DND-41 (cell line): ENCODE results near the gene CSTA.

Source experiments
- ATAC-seq: fragments of 200-7000 bp; cut with Tn5 transposase; 3 replicates; pipeline ENCODE4 v1.9.1; 2021; ENCODE audit warnings: low read depth; ENCODE audit not compliant: insufficient read depth
- DNase-seq: peaks from one replicate; pipeline ENCODE4 v3.0.0-alpha.2; 2020
- H2AFZ ChIP-seq: 2 replicates; pipeline ENCODE4 v1.6.0; 2012; ENCODE audit warnings: low read depth, low read length
- H3K27ac ChIP-seq: 2 replicates; pipeline ENCODE4 v1.5.1; 2012; ENCODE audit warnings: low read length, inconsistent platforms
- H3K27me3 ChIP-seq: fragments of 200-600 bp; sonication (generic); 2 replicates; pipeline ENCODE4 v1.6.0; 2012; ENCODE audit warnings: low read length, mild to moderate bottlenecking, inconsistent platforms; ENCODE audit not compliant: insufficient read depth, poor library complexity
- H3K36me3 ChIP-seq: 2 replicates; pipeline ENCODE4 v1.5.1; 2012; ENCODE audit warnings: low read length, inconsistent platforms; ENCODE audit not compliant: insufficient read depth
- H3K4me1 ChIP-seq: 2 replicates; pipeline ENCODE4 v1.5.1; 2012; ENCODE audit warnings: mild to moderate bottlenecking, low read length; ENCODE audit not compliant: insufficient read depth
- H3K4me2 ChIP-seq: 2 replicates; pipeline ENCODE4 v1.6.0; 2012; ENCODE audit warnings: mild to moderate bottlenecking, moderate library complexity, low read length, inconsistent platforms; ENCODE audit not compliant: insufficient read depth
- H3K4me3 ChIP-seq, 2 experiments: fragments of 200-600 bp in 1 of 2; shearing (Covaris generic) in 1 of 2; 2 replicates each; pipeline ENCODE4 v1.5.1; 2012 to 2016; ENCODE audit warnings: inconsistent platforms in 2 of 2, low read length in 2 of 2, mild to moderate bottlenecking in 2 of 2, low read depth in 1 of 2, moderate library complexity in 1 of 2
- H3K79me2 ChIP-seq: 2 replicates; pipeline ENCODE4 v1.6.0; 2012; ENCODE audit warnings: low read length, inconsistent platforms; ENCODE audit not compliant: insufficient read depth
- H3K9ac ChIP-seq: 2 replicates; pipeline ENCODE4 v1.6.0; 2012; ENCODE audit warnings: low read depth, mild to moderate bottlenecking, inconsistent platforms, low read length, moderate library complexity
- H3K9me3 ChIP-seq: 2 replicates; pipeline ENCODE4 v1.5.1; 2012; ENCODE audit warnings: low read length, moderate library complexity, mild to moderate bottlenecking, inconsistent platforms; ENCODE audit not compliant: insufficient read depth, severe bottlenecking
- H4K20me1 ChIP-seq: 2 replicates; pipeline ENCODE4 v1.6.0; 2012; ENCODE audit warnings: low read length; ENCODE audit not compliant: insufficient read depth
- EZH2 ChIP-seq: IDR thresholded peaks from 3 replicates; pipeline ENCODE4 v1.6.1; 2012; ENCODE audit warnings: borderline replicate concordance, low read depth, mild to moderate bottlenecking, moderate library complexity, low read length, inconsistent platforms; ENCODE audit not compliant: severe bottlenecking
- TF ChIP-seq, protein P1 (sequence below): IDR thresholded peaks from 2 replicates; pipeline ENCODE4 v1.5.1; 2012; ENCODE audit warnings: borderline replicate concordance, low read length, moderate library complexity, mild to moderate bottlenecking; ENCODE audit not compliant: poor library complexity, severe bottlenecking; ENCODE audit errors: extremely low read depth

The CSTA gene

DNA sequence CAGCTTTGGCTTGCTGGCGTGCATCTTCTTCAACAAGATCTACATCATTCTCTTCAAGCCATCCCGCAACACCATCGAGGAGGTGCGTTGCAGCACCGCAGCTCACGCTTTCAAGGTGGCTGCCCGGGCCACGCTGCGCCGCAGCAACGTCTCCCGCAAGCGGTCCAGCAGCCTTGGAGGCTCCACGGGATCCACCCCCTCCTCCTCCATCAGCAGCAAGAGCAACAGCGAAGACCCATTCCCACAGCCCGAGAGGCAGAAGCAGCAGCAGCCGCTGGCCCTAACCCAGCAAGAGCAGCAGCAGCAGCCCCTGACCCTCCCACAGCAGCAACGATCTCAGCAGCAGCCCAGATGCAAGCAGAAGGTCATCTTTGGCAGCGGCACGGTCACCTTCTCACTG lies 40.6 kb upstream of the CSTA start:
- Histone ChIP-seq H3K4me1 (no peaks in the 10 kb centered on the region), H3K79me2 (no peaks in the 10 kb centered on the region), H3K27me3 (peaks cover 16% of the 10 kb centered on the region), H3K4me3 (no peak overlapping the region), H3K9ac (no peak overlapping the region), H3K27ac (no peak overlapping the region), H4K20me1 (no peaks in the 10 kb centered on the region), H3K9me3 (no peaks in the 10 kb centered on the region), H2AFZ (no peak overlapping the region), H3K4me2 (no peak overlapping the region), H3K36me3 (no peaks in the 10 kb centered on the region)
- DNase-seq, result no peak
- no peak for ATAC-seq
- TF ChIP-seq EZH2, result no peak
- TF ChIP-seq, protein P1, sequence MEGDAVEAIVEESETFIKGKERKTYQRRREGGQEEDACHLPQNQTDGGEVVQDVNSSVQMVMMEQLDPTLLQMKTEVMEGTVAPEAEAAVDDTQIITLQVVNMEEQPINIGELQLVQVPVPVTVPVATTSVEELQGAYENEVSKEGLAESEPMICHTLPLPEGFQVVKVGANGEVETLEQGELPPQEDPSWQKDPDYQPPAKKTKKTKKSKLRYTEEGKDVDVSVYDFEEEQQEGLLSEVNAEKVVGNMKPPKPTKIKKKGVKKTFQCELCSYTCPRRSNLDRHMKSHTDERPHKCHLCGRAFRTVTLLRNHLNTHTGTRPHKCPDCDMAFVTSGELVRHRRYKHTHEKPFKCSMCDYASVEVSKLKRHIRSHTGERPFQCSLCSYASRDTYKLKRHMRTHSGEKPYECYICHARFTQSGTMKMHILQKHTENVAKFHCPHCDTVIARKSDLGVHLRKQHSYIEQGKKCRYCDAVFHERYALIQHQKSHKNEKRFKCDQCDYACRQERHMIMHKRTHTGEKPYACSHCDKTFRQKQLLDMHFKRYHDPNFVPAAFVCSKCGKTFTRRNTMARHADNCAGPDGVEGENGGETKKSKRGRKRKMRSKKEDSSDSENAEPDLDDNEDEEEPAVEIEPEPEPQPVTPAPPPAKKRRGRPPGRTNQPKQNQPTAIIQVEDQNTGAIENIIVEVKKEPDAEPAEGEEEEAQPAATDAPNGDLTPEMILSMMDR, result no peak

DNA sequence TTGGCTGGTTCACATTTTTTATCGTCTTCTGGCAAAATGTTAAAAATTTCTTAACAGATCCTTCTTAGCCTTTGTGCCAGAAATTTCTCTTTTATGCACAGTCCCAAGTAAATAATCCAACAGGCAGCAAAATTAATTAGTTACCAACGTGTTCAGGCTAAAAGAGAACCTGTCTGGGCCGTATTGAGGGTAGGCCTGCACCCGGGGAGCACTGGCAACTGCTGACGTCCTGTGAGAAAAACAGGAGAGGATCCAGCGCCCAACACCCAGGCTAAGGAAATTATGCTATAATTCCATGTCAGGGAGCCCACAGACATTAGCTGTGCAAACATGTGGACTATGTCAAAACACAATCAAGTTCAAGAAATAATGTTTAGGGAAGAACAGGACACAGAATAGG lies 30.7 kb upstream of the CSTA start:
- TF ChIP-seq EZH2, result no peak
- TF ChIP-seq, protein P1, result no peak

DNA sequence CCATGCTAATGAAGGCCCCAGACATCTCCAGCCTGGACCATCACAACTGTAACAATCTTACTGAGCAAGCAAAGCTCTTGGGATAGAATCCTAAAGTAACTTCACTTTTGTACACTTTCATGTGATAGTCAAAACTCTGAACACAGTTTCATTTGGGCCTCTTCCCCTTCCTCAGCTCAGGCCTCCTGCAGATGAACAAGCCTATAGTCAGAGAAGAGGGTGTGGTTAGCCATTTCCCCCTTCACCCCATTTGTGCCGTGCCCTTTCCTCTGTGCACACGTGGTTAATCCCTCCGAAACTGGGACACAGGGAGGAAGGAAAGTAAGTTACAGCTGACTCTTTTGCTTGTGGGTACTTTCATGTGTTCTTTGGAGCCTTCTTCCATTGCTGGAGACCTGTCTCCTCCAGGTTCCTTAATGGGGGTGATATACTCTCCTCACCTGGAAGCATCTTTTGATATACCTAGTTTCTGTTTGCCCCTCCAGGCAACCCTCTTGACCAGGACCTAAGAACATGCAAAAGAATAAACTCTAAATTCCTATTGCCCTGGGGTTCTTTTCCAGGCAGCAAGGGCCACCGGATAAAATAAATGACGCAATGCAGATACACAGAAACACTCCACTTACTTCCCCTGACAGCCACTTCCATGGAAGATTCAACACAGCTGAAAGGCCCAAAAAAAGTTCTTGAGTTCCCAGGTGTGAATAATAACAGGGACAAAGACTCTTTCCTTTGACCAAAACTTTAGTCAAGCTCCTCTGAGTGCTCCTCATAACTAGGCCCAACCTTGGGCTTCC lies 29.6 kb upstream of the CSTA start:
- Histone ChIP-seq H3K4me3 (no peak overlapping the region), H3K27me3 (no peaks in the 10 kb centered on the region), H3K79me2 (no peaks in the 10 kb centered on the region), H3K9me3 (no peaks in the 10 kb centered on the region), H3K36me3 (no peaks in the 10 kb centered on the region), H4K20me1 (no peaks in the 10 kb centered on the region), H3K4me1 (no peaks in the 10 kb centered on the region), H2AFZ (no peak overlapping the region), H3K9ac (no peak overlapping the region), H3K27ac (no peak overlapping the region), H3K4me2 (no peak overlapping the region)
- ATAC-seq, result peak; percentile 49; the same call in 1 of the 3 replicates
- no peak for DNase-seq
- TF ChIP-seq EZH2, result no peak
- TF ChIP-seq, protein P1, result no peak

More for the DNA sequence above, 30.7 kb upstream of the CSTA start:
- no peak for ATAC-seq
- H3K79me2 ChIP-seq, result no peaks in the 10 kb centered on the region
- H3K4me2 ChIP-seq, result no peak overlapping the region
- H3K4me1 ChIP-seq, result no peaks in the 10 kb centered on the region
- H3K36me3 ChIP-seq, result no peaks in the 10 kb centered on the region
- H3K4me3 ChIP-seq, result no peak overlapping the region
- H4K20me1 ChIP-seq, result no peaks in the 10 kb centered on the region
- no peak overlapping the region for H3K9ac ChIP-seq
- no peaks in the 10 kb centered on the region for H3K27me3 ChIP-seq
- H3K27ac ChIP-seq, result no peak overlapping the region
- no peaks in the 10 kb centered on the region for H3K9me3 ChIP-seq
- no peak for DNase-seq
- H2AFZ ChIP-seq, result no peak overlapping the region
